ENCODE results near the gene TBCEL.
A peak's percentile ranks its signal among the peaks of the same experiment; 100 is the strongest.
"Not testable (repeated sequence)": the region's sequence is repeated elsewhere in the genome, so short reads cannot be mapped to it uniquely, and the experiment has no call there.

Gene TBCEL, protein sequence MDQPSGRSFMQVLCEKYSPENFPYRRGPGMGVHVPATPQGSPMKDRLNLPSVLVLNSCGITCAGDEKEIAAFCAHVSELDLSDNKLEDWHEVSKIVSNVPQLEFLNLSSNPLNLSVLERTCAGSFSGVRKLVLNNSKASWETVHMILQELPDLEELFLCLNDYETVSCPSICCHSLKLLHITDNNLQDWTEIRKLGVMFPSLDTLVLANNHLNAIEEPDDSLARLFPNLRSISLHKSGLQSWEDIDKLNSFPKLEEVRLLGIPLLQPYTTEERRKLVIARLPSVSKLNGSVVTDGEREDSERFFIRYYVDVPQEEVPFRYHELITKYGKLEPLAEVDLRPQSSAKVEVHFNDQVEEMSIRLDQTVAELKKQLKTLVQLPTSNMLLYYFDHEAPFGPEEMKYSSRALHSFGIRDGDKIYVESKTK

DNA sequence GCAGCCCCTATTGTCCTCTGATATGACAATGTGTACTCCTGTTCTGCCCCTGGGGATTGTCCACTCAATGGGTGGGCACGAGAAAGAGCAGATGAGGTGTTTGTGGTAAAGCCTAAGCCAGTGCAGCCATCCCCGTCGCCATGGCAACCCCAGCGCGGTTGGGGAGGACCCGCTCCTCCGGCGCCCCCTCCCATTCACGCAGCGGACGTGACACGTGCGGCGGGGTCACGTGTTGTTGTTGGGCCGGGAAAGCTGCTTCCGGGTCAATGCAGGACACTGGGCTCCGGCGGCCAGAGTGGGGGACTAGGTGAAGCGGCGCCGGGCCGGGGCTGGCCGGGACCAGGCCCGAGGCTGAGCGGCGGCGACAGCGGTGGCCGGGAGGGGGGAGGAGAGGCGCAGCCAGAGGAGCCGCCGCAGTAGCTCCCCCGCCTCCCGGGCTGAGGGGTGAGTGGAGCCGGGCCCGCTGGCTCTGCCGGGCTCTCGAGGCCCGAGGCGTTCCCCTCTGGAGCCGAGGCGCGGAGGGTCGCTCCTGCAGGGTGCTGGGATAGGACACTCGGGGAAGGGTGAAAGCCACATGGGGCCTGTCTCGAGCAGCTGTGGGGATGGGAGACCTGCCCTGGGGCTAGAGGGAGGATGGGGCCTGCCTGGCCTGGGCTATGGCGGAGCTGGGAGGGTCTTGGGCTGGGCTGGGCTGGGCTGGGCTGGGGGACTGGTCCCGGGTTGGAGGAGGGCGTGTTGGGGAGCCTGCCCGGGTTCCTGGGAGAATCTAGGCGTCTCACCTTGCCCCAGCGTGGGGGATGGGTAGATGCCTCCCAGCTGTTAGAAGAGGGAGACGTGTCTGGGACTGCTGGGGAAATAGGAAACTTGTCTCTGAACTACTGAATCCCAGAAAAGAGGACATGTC is at the start of gene TBCEL:
TBCEL (plus strand) TSS at position 255 of the 904 bp plus-strand sequence. CDS start 21,589 bp downstream, outside the sequence.
- DNase-seq (ENCODE audit: low read depth), result peak; percentile 74

GRCh38 chr11:120974466-120974865 is 49.4 kb upstream of the TBCEL start:
- no peak for DNase-seq (ENCODE audit: low read depth)

DNA sequence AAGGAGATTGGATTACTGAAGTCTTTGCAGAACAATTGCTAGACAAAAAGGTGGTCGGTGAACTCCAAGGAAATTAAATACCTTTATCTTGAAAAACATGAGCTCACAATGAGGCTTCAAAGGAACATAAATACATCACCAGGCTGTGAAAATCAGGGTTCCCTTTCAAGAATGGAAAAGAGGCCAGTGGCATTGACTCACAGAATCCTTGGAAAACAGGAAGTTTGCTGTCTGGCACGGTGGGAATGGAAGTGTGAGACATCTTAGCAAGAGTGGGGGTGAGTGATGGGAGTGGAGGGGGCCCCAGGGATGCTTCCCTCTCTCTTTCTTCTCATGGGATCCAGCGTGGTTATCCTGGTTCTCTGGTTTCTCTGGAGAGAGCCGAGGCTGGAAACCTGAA is 48.9 kb upstream of the TBCEL start:
- DNase-seq (ENCODE audit: low read depth), result no peak

- DNase-seq (ENCODE audit: low read depth), result no peak
Measured at GRCh38 chr11:120977266-120978137, 46.4 kb upstream of the TBCEL start.

DNA sequence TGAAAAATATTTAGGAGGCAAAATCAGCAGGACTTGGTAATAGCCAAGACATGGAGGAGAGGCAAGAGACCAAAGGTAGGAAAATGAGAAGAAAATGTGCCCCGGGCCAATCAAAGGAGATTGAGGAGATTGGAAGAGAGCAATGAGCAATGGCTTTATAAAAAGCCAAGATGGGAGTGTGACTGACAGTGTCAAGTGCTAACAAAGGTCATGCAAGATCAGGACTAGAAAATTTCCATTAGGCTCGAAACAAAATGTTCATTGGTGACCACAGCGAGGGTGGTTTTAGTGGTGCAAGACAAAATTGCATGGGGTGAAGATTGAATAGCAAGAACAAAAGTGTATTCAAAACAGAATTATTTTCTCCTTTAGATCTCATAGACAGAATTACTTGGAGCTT is 45.2 kb upstream of the TBCEL start:
- no peak for DNase-seq (ENCODE audit: low read depth)

DNA sequence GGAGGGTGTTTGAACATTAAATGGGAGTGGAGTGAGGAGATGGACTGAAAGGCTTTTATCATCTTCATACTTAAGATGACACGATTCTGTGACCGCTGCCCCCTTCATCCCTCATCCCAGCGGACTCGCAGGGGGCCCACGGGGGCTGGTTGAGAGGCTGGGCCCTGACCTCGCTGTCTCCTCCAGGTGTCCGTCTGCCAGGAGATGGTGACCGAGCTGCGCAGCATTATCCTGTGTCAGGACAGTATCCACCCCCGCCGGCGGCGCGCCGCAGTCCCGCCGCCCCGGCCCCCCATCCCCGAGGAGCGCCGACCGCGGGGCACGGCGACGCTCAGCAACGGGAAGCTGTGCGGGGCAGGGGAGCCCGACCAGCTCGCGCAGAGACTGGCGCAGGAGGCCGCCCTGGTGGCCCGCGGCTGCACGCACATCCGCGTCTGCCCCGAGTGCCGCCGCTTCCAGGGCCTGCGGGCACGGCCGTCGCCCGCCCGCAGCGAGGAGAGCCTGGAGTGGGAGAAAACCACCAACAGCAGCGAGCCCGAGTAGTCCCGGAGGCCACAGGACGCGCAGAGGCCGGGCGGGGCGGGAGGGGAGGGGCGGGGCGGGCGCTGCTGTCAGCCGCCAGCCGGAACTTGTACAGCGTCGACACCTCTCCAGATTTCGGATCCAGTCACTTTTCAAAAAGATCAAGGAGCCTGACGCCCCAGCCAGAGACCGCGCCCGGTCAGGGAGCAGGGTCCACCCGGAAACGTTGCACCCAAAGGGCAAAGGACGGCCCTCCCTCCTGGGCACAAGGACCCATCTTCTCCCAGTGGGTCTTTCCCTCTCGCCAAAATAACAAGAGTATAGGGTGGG is 38.0 kb upstream of the TBCEL start:
- peak; percentile 6 for DNase-seq (ENCODE audit: low read depth)

GRCh38 chr11:120988603-120989002 is 35.3 kb upstream of the TBCEL start:
- DNase-seq (ENCODE audit: low read depth), result no peak

DNA sequence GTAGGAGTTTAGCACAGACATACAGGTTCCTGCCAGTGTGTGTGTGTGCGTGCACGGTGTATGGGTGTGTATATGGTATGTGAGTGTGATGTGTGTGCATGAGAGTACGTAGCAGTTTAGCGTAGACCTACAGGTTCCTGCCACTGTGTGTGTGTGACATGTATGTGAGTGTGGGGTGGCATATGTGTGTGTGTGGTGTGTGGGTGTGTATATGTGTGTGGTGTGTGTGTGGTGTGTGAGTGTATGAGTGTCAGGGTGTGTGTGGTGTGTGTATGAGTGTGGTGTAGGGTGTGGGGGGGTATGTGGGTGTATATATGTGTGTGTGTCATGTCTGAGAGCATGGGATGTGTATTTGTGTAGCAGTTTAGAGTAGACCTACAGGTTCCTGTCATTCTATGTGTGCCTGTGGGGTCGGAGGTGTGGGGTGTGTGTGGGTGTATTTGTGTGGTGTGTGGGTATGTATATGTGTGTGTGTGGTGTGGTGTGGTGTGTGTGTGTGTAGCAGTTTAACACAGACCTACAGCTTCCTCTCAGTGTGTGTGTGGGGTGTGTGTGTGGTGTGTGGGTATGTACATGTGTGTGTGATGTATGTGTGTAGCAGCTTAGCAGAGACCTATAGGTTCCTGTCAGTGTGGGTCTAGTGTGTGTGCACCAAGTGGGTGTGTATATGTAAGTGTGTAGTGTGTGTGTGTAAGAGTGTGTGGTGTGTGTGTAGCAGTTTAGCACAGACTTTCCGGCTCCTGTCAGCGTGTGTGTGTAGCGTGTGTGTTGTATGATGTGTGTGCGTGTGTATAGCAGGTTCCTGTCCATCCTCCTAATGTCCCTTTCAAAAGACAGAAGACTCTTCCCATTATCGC is 31.8 kb upstream of the TBCEL start:
- no peak for DNase-seq (ENCODE audit: low read depth)

DNA sequence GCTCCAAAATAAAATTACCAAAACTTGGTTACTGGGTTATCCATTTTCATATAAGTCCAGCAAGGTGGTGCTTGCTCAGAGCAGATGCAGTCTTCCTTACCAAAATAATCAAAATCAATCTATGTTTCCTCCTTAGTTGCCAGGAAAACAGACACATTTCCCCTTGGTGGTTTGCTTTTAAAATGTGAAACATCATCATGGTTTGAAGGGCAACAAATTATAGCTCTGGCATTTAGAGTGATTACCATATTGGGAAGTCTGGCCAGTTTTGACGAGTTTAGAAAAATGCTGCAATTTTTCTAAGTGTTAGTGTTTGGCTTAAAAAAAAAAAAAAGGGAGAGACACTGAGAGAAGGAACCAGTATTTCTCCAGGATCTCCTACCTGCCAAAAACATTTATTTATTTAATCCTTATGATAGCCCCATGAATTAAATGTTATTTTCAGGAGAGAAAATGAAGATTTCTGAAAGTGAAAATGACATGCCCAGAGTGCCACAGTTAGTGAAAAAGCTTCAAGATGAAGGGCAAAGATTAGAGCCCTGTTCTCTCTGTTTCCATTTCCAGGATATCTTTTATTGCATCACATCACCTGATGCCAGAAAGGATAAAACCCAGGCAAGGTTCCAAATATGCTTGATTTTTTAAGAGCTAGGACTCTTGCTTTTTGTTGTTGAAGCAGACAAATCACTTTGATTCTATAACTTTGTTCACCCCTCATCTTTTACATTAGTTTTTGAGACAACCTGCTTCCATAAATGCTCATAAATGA is 29.6 kb upstream of the TBCEL start:
- DNase-seq (ENCODE audit: low read depth), result no peak

- DNase-seq (ENCODE audit: low read depth), result no peak
Measured at GRCh38 chr11:120995184-120995583, 28.7 kb upstream of the TBCEL start.

DNA sequence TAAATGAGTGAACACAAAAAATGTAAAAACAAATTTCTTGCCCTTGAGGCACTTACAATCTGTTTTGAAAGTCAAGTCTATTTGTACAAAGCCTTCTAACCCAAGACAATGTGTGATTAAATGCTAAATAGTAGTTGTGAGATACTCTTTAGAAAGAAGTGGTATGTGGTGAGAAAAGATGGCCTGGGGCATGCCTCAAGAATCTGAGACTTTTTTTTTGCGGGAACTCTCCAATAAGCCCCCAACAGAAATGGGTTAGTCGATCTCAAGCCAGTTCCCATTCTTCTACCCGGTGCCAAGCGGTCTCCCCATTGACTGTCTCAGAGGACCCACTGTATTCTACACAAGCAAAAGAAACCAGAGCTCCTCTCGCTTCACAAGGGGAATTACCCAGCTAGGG is 26.9 kb upstream of the TBCEL start:
- no peak for DNase-seq (ENCODE audit: low read depth)

DNA sequence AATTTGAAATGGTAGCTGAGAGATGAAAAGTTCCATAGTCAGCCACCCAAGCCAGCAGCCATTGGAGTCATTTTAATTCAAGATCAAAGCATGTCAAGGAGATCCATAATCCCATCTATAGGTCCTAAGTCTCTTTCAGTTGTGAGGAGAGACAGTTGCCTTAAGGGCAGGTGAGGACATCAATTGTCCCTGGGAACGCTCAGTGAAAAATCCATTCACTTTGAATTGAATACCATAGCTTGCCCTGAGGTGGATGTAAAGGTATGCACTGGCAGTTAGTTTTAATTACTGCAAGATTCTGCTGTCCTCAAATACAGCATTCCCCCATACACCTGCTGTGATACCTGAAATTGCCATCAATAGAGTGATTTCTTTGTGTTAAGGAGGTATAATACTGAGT is 25.3 kb upstream of the TBCEL start:
- no peak for DNase-seq (ENCODE audit: low read depth)

GRCh38 chr11:121004206-121004840 is 19.6 kb upstream of the TBCEL start:
- DNase-seq (ENCODE audit: low read depth), result no peak

DNA sequence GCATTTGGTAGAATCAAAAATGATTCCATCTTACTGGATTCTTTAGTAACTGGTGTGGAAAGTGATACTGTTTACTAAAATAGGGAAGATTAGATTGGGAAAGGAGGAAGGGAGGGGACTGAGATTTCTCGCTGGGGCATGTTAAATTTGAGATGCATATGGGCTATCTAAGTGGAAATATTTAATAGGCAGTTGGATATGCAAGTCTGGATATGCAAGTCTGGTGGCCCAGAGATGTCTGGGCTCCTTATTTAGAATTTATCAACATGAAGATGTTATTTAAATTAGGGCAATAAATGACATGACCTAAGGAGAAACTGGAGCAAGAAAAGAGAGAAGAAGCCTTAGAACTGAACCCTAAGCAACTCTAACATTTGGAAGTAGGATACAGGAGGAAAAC is 17.0 kb upstream of the TBCEL start:
- no peak for DNase-seq (ENCODE audit: low read depth)

GRCh38 chr11:121008551-121008950 is 15.4 kb upstream of the TBCEL start:
- no peak for DNase-seq (ENCODE audit: low read depth)

- DNase-seq (ENCODE audit: low read depth), result no peak
Measured at GRCh38 chr11:121012091-121012490, 11.8 kb upstream of the TBCEL start.

- DNase-seq (ENCODE audit: low read depth), result no peak
Measured at GRCh38 chr11:121018746-121019145, 5.2 kb upstream of the TBCEL start.

DNA sequence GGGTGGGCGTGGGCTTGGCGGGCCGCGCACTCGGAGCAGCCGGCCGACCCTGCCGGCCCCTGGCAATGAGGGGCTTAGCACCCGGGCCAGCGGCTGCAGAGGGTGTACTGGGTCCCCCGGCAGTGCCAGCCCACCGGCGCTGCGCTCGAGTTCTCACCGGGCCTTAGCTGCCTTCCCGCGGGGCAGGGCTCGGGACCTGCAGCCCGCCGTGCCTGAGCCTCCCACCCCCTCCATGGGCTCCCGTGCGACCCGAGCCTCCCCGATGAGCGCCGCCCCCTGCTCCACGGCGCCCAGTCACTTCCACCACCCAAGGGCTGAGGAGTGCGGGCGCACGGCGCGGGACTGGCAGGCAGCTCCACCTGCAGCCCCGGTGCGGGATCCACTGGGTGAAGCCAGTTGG is 2.2 kb upstream of the TBCEL start:
- DNase-seq (ENCODE audit: low read depth), result not testable (repeated sequence)

DNA sequence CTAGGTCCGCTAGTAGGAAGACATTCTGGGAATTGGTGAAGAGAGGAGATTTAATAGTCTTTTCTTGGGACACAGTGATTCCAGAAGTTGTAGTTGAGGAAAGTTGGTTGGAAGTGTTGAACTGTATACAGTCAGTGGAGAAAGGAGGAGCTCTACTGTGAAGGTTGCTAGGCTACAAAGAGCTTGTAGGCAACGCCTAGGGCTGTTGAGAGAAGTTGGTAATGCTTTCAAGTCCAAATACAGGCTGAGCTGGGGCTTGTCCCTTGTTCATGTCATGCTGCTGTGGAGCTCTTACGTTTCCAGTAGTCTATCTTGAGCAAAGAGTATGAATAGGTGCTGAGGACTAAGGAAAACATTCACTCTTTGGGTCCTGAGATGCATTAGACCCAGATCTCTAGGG is 1.1 kb downstream of the TBCEL start:
- no peak for DNase-seq (ENCODE audit: low read depth)

Measured in stimulated activated CD8-positive, alpha-beta memory T cell treated with anti-CD3 and anti-CD28 coated beads, Interleukin-4, amount 100 ng/mL, for 24 hours (primary cell).